ENCODE results near the gene CDH23.

GRCh38 chr10:71363936-71364335 lies 32.8 kb upstream of the CDH23 start:
- TF ChIP-seq CTCF (optimal IDR thresholded peaks at IDR 0.05 in 1 of 3, IDR thresholded peaks at IDR 0.05 in 1 of 3, conservative IDR thresholded peaks at IDR 0.05 in 1 of 3; ENCODE audit: extremely low read depth in 1 of 3, insufficient read depth in 2 of 3, low read length in 3 of 3): no peak
- no peak for TF ChIP-seq EZH2 (IDR thresholded peaks at IDR 0.05; ENCODE audit: low read length)
